GM18499 (cell line): ENCODE results near the gene SPP2.

Experiments used
- ATAC-seq: cut with Tn5 transposase; IDR thresholded peaks from one replicate; pipeline ENCODE4 v1.9.1; 2021; ENCODE audit warnings: moderate number of reproducible peaks; ENCODE audit not compliant: insufficient read depth, unreplicated experiment

The SPP2 gene, protein sequence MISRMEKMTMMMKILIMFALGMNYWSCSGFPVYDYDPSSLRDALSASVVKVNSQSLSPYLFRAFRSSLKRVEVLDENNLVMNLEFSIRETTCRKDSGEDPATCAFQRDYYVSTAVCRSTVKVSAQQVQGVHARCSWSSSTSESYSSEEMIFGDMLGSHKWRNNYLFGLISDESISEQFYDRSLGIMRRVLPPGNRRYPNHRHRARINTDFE

DNA sequence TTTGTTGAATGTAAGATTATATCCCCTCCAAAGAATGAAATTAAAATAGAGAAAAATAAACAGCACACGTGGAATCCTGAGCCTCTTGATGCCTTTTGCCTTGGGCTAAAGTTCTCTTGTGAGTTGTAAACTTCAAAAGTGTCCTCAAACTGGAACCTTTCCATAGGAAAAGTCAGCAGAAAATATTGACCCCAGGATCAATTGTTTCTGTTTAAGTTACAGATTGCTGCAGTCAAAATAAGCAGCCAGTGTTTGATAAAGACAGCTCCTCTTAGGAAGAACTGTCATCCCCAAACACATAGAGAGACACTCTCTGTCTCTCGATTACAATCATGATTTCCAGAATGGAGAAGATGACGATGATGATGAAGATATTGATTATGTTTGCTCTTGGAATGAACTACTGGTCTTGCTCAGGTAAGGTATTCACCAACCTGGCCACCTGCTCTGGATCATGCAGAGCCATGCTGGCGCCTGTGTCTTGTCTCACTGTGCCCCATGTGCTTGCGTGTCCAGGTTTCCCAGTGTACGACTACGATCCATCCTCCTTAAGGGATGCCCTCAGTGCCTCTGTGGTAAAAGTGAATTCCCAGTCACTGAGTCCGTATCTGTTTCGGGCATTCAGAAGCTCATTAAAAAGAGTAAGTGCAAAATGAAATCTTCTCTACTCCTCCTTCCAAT is at the start of gene SPP2:
TSS of gene SPP2 (plus strand) at position 248 of the 681 bp plus-strand sequence. CDS start at position 333, 85 bp downstream.
- no peak for ATAC-seq

DNA sequence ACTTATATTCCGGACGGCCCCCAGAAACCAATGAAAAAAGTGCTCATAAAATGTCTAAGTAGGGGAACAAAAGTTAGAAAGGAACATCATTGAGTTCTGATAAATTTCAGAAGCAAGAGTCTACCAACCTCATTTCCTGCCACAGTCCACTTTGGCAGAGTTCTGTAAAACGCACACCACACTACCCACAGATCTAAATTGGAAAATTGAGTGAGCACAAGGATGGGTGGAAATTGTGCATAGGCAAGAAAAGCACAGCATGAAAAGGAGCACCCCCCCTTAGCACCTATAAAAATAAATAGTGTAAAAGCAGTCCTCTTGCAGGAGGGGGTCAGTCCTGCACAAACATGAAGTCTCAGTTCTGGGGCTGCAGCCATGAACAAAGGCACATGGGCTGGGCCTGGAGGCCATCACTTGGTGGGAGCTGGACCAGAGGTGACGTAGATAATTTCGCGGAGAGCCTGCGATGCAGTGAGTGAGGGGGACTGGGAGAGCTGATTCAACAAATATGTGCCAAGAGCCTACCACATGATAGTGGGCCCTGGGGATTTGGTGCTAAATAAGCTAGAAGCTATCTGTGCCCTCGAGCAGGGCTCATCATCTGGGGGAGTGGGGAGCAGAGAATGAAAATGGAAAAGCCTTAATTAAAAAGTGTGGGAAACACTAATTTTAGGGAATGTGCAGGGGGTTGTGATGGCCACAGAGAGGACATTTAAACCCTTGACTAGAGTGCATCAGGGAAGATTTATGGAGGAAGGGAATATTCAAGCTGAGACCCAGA is 48.9 kb upstream of the SPP2 start:
- no peak for ATAC-seq

DNA sequence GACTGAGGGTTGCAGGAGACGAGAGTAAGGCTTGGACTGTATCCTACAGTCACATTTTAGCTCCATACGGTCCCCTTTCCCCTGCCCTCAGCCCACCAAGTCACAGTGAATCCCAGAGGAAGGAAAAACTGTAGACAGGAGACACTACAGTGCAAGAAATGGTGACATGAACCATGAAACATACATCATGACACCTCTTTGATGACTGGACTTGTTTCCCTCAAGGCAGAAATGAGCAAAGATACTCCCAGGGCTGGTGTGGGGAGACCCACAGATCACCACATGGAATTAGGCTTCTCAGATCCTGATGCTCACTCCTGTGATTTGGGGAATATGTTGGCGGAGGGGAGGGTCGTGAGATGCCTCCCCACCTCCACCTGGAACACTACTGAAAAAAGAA is 48.2 kb upstream of the SPP2 start:
- no peak for ATAC-seq

DNA sequence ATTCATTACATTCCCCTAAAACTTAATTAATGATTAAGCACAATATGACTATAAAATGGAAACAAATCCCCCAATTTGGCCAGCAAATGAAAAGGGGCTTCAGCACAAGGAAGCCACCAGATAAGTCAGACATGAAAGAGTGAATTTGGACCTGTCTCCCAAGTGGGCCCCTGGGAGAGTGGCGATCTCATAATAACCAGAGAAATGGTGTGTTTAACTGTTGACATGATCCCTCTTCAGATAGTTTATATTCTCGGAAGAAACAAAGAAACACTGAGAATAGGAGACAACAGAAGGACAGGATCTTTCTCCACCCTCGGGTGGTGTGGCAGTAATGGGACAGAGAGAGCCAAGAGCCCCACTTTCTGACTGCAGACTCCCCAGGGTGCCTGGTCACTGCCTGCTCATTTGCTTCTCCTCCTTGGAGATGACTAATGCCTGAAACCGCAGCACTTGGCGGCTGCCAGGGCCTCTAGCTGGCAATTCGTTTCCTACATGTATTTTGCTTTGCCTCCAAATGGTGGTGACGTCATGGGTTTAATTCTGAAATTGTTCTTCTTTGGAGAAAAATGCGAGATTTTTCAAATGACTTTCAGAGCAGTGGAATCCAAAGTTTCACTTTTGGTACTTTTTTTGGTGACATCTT is 46.4 kb upstream of the SPP2 start:
- ATAC-seq, result no peak

DNA sequence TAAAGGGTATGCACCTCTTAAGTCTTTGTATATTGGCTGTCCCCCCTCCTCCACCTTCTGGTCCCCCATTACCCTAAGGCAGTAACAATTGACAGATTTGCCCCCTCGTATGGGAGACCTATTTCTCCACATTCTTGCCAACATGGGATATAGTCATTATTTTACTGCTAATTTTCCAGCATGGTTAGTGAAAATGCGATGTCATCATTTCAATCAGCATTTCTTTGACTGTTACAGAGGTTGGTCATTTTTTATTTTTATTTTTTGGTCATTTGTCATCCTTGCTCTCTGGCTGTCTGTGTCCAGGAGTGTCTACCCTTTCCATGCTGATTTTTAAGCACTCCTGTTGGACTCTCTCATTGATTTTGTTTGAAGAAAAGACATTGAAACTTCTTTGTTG is 45.4 kb upstream of the SPP2 start:
- ATAC-seq, result no peak

DNA sequence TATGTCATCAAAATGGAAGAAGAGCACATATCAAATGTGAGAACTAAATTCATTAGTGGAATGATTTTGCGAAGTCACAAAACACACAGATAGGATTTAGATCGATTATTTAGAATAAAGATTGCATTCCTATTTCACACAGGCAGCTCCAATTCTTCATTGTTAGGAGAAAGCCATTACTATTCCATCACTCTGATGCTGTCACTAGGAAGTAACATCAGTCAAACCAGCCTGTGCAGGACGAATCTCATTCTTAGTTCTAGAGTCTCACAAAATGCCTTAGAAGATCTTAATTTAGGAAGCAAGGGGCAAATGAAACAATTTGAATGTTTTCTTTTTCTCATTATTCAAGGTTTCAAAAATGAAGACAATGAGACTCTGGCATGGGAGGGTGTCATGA is 44.0 kb upstream of the SPP2 start:
- no peak for ATAC-seq

DNA sequence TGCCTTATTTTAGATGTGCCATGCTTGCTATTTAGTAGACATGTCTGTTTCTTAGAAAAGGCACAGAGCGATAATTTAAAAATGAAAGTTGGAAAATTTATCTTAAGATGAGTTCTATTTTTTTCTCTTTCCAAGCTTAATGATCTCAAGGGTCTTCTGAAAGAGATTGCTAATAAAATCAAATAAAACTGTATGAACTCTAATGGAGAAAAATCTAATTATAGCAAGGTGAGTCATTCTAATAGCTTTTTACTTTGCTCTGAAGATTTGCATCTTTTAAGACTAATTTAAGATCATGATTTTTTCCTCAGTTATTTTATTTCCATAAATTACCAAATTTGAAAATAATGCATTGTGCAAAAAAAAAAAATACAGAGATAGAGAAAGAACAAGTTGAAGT is 36.1 kb upstream of the SPP2 start:
- no peak for ATAC-seq

DNA sequence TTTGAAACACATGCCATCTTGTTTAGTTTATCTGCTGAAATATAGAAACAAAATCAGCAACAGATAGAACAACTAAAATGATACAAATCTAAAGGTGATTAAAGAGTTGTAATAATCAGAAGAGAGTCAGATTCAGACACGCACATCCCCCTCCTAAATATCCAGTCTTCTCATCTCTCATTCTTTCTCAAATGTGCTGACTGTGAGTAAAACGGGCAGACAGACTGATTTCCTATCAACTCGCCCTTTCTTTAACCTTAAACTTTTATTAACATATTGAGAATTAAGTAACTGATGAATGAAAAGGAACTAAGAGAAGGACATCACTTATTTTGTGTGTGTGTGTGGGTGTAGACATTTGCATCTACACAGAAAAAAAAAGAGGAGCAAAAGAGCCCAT is 34.6 kb upstream of the SPP2 start:
- no peak for ATAC-seq

DNA sequence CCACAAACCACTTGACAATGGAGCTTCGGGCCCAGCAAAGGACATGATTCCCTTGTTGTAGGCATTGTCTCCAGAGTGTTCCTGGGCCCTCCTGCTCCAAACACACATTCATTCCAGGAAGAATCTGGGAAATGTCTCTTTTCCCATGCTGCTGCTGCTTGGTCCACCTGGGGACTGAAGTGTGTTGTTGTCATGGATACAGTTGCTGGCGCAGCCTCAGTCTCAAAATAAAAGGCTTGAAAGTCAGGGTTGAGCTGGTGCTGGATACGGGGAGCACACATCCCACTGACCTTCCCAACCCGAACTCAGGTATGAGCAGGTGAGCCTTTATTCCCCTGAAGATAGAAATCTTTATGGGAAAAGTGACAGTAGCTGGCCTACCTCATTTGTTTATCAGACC is 30.6 kb upstream of the SPP2 start:
- ATAC-seq, result no peak

DNA sequence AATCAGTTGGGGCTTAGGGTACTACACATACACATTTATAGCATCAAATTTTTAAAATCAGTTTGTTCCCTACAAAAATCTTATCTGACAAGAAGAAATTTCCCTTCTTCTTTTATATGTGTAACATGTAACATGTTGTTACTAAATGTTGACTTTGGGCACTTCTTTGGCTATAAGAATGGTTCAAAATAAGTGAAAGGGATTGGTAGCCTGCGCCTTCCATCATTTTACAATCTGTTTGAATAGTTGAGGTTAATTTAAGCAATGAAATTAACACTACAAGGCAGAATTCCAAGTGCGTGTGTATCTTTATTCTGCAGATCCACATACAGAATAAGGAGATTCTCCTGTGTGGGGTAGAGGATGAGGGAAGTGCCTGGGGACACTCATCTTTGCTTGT is 30.2 kb upstream of the SPP2 start:
- ATAC-seq, result no peak

DNA sequence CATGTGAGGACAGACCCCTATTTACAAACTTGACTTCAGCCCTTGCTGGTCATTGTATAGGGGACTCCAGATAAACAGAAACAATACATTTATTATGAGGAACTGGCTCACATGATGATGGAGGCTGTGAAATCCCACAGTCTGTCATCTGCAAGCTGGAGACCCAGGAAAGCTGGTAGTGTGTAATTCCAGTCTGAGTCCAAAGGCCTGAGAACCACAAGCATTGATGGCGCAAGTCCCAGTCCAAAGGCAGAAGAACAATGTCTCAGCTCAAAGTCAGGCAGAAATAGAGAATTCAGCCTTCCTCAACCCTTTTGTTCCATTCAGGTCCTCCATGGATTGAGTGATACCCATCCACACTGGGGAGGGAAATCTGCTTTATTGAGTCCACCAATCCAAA is 28.1 kb upstream of the SPP2 start:
- no peak for ATAC-seq

DNA sequence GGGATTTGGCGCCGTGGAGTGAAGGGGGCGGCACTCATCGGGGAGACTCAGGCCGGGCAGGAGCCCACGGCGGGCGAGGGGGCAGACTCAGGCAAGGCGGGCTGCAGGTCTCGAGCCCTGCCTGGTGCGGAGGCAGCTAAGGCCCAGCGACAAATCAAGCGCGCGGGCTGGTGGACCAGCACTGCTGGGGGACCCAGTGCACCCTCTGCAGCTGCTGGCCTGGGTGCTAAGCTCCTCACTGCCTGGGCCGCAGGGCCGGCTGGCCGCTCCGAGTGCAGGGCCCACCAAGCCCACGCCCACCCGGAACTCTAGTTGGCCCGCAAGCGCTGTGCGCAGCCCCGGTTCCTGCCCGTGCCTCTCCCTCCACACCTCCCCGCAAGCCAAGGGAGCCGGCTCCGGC is 26.2 kb upstream of the SPP2 start:
- ATAC-seq, result no peak

DNA sequence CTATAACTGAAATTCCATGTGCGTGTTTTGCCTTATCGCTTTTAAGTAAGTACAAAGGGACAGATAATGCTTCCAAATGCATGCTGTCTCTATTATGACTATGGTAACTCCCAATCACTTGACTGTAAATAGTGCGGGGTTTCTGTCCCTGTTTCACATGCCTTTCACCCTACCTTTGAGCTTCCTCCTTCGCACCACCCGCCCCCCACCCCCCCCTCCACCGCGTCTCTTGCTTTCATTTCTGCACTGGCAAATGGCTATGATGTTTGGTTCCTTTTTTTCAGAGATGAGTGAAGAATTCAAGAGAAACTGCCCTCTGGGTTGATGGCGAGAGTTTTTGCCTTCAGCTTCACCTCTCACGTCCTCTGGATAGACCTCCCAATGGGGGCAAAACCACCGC is 25.0 kb upstream of the SPP2 start:
- no peak for ATAC-seq

DNA sequence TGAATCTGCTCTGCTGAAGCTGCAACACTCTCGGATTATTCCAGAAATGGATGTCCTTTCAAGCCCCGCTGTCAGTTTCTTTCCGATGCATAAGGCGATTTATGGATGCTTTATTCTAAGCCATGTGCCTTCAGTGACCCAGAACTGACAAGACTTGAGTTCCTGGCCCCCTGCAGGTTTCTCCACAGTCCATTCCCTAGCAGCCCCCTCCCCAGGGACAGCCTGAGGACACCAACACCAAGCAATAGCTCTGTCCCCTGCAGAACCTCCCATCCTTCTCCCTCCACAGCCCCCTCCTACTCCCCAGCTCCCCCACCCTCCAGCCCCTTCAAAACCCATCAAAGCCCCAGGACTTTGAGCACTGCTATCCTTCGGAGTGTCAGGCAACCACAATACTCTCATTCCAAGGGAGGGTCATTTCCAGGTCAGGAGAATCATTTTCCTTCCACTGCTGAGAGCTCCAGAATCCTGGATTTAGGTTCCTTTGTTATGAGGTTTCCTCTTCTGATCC is 24.6 kb upstream of the SPP2 start:
- ATAC-seq, result no peak

DNA sequence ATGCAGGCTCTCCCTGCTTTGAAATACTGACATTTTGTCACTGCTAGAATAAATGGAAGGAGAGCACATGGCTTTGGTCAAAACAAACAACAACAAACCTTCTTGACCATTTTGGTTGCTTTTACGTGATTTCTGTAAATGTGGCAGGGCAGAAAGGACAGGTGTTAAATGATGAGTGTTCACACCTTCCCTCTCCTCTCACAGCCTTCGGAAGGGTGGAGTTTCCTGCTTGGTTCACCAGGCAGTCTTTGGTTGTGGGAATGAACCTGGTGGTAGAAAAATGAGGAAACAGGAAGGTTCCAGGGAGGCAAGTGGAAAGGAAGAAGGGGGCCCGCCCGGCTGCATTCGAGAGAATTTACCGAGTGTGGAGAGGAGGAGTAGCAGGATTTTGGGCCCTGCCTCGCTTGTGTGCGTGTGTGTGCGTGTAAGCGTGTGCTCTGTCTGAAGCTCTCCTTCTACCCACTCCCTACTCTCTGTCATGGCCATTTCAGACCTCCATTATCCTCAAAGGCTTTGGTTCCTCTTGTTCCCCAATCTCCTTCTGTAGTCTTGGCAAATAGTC is 23.7 kb upstream of the SPP2 start:
- no peak for ATAC-seq

DNA sequence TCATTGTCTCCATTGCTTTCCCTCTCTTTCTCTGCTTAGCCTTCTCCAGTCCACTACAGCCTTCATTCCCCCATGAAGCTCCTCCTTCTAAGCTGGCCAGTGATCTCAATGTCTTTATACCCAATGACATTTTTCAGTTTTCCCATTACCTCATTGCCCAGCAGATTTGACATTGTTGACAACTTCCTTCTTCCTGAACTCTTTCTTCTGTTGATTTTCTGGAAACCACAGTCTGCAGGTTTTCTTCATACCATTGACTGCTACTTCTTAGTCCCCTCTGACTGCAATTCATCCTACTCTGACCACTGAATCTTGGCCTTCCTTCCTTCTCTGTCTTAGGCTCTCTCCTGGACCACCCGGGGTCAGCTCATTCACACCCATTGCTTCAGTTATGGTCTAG is 22.9 kb upstream of the SPP2 start:
- no peak for ATAC-seq

DNA sequence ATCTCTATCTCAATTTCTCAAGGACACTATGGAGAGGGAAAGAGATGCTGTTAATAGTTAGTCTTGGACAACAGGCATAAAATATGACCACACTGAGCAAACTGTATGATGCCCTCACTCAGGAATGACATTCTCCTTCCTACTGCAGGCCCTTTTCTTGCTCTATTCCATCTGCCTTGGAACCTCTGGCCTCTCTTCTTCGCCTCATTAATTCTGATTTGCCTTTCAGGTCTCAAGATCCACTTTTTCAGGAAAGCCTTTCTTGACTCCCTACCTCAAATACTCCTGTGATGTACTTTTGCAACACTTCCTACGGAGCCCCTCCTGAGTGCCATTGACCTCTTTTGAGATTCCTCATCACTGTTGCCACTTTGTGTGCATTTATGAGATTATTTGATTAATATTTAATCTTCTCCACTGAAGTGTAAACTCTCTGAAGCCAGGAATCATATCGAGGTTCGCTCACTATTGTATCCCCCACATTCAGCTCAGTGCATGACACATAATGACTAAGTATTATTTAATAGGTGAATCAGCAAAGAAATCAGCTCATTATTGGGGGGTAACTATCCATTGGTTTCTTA is 21.3 kb upstream of the SPP2 start:
- no peak for ATAC-seq

DNA sequence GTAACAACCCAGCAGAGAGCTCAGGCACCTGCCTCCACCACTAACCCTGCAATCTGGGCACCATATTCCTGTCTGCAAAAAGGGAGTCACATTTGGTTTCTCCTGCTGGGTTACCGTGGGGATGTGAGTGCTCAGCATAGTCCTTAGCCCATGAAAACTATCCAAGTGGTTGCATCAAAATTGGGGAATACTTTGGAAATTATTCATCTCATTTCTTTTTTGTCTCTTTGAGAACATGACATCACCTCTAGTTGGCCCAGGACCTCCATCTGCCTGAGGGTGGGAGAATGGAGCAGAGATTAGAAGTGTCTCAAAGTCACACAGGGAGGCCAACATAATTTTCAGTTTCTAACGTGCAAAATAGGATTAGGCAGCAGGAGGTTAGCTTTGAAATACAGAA is 19.3 kb upstream of the SPP2 start:
- no peak for ATAC-seq

DNA sequence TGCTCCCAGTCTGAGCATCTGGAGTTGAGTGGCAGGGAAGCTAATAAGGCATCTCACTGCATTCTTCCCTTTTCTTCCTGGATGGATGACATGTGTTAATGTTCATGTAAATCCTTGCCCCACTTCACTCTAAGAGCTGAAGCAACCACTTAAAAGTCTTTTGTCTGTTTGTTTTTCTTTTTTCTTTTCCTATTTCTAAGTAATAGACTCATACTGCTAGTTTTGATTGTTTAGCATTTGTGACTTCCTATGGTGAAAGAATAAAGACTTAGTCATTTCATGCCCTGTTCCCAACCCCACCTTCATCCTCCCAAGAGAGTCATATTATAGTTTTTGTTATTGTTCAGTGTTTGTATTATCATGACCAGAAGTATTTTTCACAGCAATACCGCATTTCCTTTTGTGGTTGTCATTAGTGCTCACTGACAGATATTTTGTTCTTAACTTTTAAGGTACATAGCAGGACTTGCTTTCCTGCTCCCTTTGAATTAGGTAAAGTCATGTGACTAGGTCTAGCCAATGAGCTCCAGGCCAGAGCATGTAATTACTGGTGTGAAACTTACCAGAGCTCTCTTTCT is 18.1 kb upstream of the SPP2 start:
- ATAC-seq, result no peak

DNA sequence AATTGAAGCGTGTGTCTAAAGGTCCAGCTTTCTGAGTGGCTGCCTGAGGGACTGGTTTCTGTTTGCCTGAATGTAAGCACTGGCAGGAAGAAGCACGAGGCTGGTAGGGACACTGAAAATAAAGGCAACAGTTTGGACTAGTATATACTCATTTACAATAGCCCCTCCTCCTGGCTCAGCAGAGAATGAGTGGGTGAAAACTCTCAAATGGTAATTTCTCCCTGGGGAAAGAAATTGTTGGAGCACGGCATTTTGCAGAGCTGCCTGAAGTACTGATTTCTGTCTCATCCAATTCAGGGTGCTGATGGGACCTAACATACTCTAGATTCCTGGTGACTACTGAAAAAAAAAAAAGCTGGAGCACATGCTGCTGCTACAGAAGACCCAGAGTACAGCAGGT is 17.3 kb upstream of the SPP2 start:
- no peak for ATAC-seq
